ENCODE results near the gene PVALB.

- TF ChIP-seq CTCF (IDR thresholded peaks at IDR 0.05; ENCODE audit: borderline replicate concordance, extremely low read depth, low read length, poor library complexity, severe bottlenecking) (no peak), EZH2 (IDR thresholded peaks at IDR 0.05; ENCODE audit: borderline replicate concordance, low read depth, low read length, severe bottlenecking) (no peak)
These were observed 42.1 kb upstream of the PVALB start for GRCh38 chr22:36858966-36859365.
